Activated CD8-positive, alpha-beta T cell treated with anti-CD3 and anti-CD28 coated beads for 36 hours (primary cell): ENCODE results near the gene ST6GALNAC4. TPM values are rescaled to one million over a fixed set of nuclear protein-coding genes. Genes with fewer than 3 reads are reported as not detected.
A peak's percentile ranks its signal among the peaks of the same experiment; 100 is the strongest.

Source experiments
- ATAC-seq: fragments of 200-7000 bp; cut with Tn5 transposase; one replicate; pipeline ENCODE4 v1.10.0; 2021; ENCODE audit warnings: mild to moderate bottlenecking, moderate library complexity
- CTCF ChIA-PET: fragments of 350-600 bp; sonication (Branson Sonifier 250); formaldehyde crosslinking; loops from one replicate; lab custom pipeline; 2021; ENCODE audit warnings: antibody characterized with exemption; lab: Charles Lee
- POLR2A ChIA-PET: fragments of 350-600 bp; sonication (Branson Sonifier 250); formaldehyde crosslinking; loops from one replicate; lab custom pipeline; 2021; ENCODE audit warnings: antibody characterized with exemption; lab: Charles Lee
- DNase-seq: peaks from one replicate; pipeline ENCODE4 v3.0.0-alpha.2; 2020
- H3K27ac Mint-ChIP-seq: one replicate; pipeline ENCODE4 v1.8.0; 2021; ENCODE audit warnings: mild to moderate bottlenecking, mixed read lengths
- H3K27me3 Mint-ChIP-seq: one replicate; pipeline ENCODE4 v1.8.0; 2021; ENCODE audit warnings: mixed read lengths
- H3K36me3 Mint-ChIP-seq: one replicate; pipeline ENCODE4 v1.8.0; 2021; ENCODE audit warnings: low read depth, mixed read lengths
- H3K4me1 Mint-ChIP-seq: one replicate; pipeline ENCODE4 v1.8.0; 2021; ENCODE audit warnings: low read depth, mixed read lengths
- H3K4me3 Mint-ChIP-seq: one replicate; pipeline ENCODE4 v1.8.0; 2021; ENCODE audit warnings: mild to moderate bottlenecking, moderate library complexity, mixed read lengths
- H3K9me3 Mint-ChIP-seq: one replicate; pipeline ENCODE4 v1.8.0; 2021; ENCODE audit warnings: mixed read lengths
- CTCF ChIP-seq: fragments of 200-600 bp; IDR thresholded peaks from one replicate; pipeline ENCODE4 v1.8.0; 2022; ENCODE audit warnings: antibody characterized with exemption, mild to moderate bottlenecking
- intact Hi-C: fragments of 100-400 bp; cut with micrococcal nuclease; formaldehyde crosslinking; loops from one replicate; pipeline ENCODE4 v1.10.0; 2022
- total RNA-seq, 2 experiments: library from RNA; stranded (reverse); gene quantifications; one replicate each; pipeline ENCODE4 v1.2.3, GENCODE V29; 2021

ST6GALNAC4 gene
- total RNA-seq, 2 experiments from 2014 or later: 34.3 to 34.9 TPM

- intact Hi-C loops: no loop called here
- CTCF ChIA-PET: interaction anchor here (1.0 to 2.9 kb wide), 6 partner anchors 12 to 170 kb away, joined by 3 to 12 read pairs (median 3); partner anchors contain the start of genes ST6GALNAC4 and TOR2A
- H3K4me1 Mint-ChIP-seq: peaks cover 50% of the 10 kb centered on the region
- H3K27me3 Mint-ChIP-seq: no peaks in the 10 kb centered on the region
- H3K9me3 Mint-ChIP-seq: no peaks in the 10 kb centered on the region
- H3K27ac Mint-ChIP-seq: peak overlapping the region; percentile 96
- peak overlapping the region; percentile 83 for H3K4me3 Mint-ChIP-seq
- peaks cover 16% of the 10 kb centered on the region for H3K36me3 Mint-ChIP-seq
- POLR2A ChIA-PET: interaction anchor here (0.6 to 4.9 kb wide), 7 partner anchors 10 to 175 kb away, joined by 3 to 57 read pairs (median 5); partner anchors contain the start of genes CDK9 and ST6GALNAC4
- DNase-seq: peak; percentile 77
- ATAC-seq: peak; percentile 64
- no peak for TF ChIP-seq CTCF
Measured at GRCh38 chr9:127905004-127905728, 11.7 kb downstream of the ST6GALNAC4 start.

GRCh38 chr9:127904561-127905003 is 12.3 kb downstream of the ST6GALNAC4 start:
- TF ChIP-seq CTCF: no peak
- Mint-ChIP-seq H3K4me1 (peaks cover 56% of the 10 kb centered on the region), H3K4me3 (peak overlapping the region; percentile 83), H3K36me3 (peaks cover 16% of the 10 kb centered on the region), H3K27me3 (no peaks in the 10 kb centered on the region), H3K27ac (peak overlapping the region; percentile 96), H3K9me3 (no peaks in the 10 kb centered on the region)
- DNase-seq: no peak
- ChIA-PET POLR2A (interaction anchor here (0.6 to 4.9 kb wide), 7 partner anchors 10 to 176 kb away, joined by 3 to 57 read pairs (median 5); partner anchors contain the start of genes CDK9 and ST6GALNAC4), CTCF (interaction anchor here (1.0 to 2.9 kb wide), 4 partner anchors 12 to 170 kb away, joined by 3 to 12 read pairs (median 6); partner anchors contain the start of genes ST6GALNAC4 and TOR2A)
- intact Hi-C loops: no loop called here
- ATAC-seq: peak; percentile 0

- peak; percentile 96 for DNase-seq
Measured at GRCh38 chr9:127903557-127904475, 13.0 kb downstream of the ST6GALNAC4 start.

More at GRCh38 chr9:127903557-127904475, 13.0 kb downstream of the ST6GALNAC4 start:
- Mint-ChIP-seq H3K27me3 (no peaks in the 10 kb centered on the region), H3K4me3 (peak overlapping the region; percentile 83), H3K27ac (peak overlapping the region; percentile 96), H3K4me1 (peaks cover 56% of the 10 kb centered on the region), H3K36me3 (peaks cover 15% of the 10 kb centered on the region), H3K9me3 (no peaks in the 10 kb centered on the region)
- POLR2A ChIA-PET: interaction anchor here (0.7 to 4.9 kb wide), 6 partner anchors 9 to 29 kb away, joined by 3 to 57 read pairs (median 4); partner anchors contain the start of gene ST6GALNAC4
- ATAC-seq: peak; percentile 55
- intact Hi-C loops: no loop called here
- TF ChIP-seq CTCF: no peak
- CTCF ChIA-PET: interaction anchor here (0.6 to 2.9 kb wide), 5 partner anchors 13 to 214 kb away, joined by 3 to 12 read pairs (median 3); partner anchors contain the start of gene ST6GALNAC4
